ENCODE data around the gene FOXI1.

GRCh38 chr5:170087168-170087817 lies 18.4 kb upstream of the FOXI1 start:
- TF ChIP-seq CTCF (IDR thresholded peaks at IDR 0.05; ENCODE audit: poor library complexity) (no peak), EZH2phosphoT487 (IDR thresholded peaks at IDR 0.05; ENCODE audit: low read depth, severe bottlenecking, unreplicated experiment) (no peak)

Measured in hepatocyte (in vitro differentiated cells).